Osteoblast (primary cell): Measurements from ENCODE around the gene C14orf180. TPM values are rescaled to one million over a fixed set of nuclear protein-coding genes. Genes with fewer than 3 reads are reported as not detected.
A peak's percentile ranks its signal among the peaks of the same experiment; 100 is the strongest.

Experiments used
- DNase-seq: peaks from one replicate; pipeline ENCODE4 v3.0.0; 2011; ENCODE audit warnings: low spot score, mixed read lengths; ENCODE audit not compliant: insufficient read length; ENCODE audit errors: missing footprints
- H2AFZ ChIP-seq: 2 replicates; pipeline ENCODE4 v1.6.0; 2011; ENCODE audit warnings: mild to moderate bottlenecking, low read length
- H3K27ac ChIP-seq: 2 replicates; pipeline ENCODE4 v1.5.1; 2011; ENCODE audit warnings: mild to moderate bottlenecking, low read depth, low read length, moderate library complexity
- H3K27me3 ChIP-seq: 2 replicates; pipeline ENCODE4 v1.6.0; 2012; ENCODE audit warnings: mild to moderate bottlenecking, control low read depth, inconsistent platforms, low read length, moderate library complexity; ENCODE audit not compliant: insufficient read depth
- H3K36me3 ChIP-seq: 2 replicates; pipeline ENCODE4 v1.5.1; 2011; ENCODE audit warnings: mild to moderate bottlenecking, low read length, control low read depth, moderate library complexity; ENCODE audit not compliant: insufficient read depth
- H3K4me1 ChIP-seq: 2 replicates; pipeline ENCODE4 v1.5.1; 2011; ENCODE audit warnings: mild to moderate bottlenecking, low read length, control low read depth, moderate library complexity; ENCODE audit not compliant: insufficient read depth
- H3K4me2 ChIP-seq: 2 replicates; pipeline ENCODE4 v1.6.0; 2011; ENCODE audit warnings: mild to moderate bottlenecking, low read length; ENCODE audit not compliant: insufficient read depth
- H3K4me3 ChIP-seq: fragments of 200-600 bp; sonication (generic); 3 replicates; pipeline ENCODE4 v1.5.1; 2012; ENCODE audit warnings: mild to moderate bottlenecking, low read length, inconsistent platforms; ENCODE audit not compliant: insufficient read depth
- H3K79me2 ChIP-seq: 2 replicates; pipeline ENCODE4 v1.6.0; 2012; ENCODE audit warnings: mild to moderate bottlenecking, low read length, control low read depth, inconsistent platforms; ENCODE audit not compliant: insufficient read depth
- H3K9me3 ChIP-seq: 2 replicates; pipeline ENCODE4 v1.5.1; 2011; ENCODE audit warnings: low read depth, low read length, control low read depth
- H4K20me1 ChIP-seq: 2 replicates; pipeline ENCODE4 v1.6.0; 2012; ENCODE audit warnings: mild to moderate bottlenecking, low read length, control low read depth; ENCODE audit not compliant: insufficient read depth
- CTCF ChIP-seq: IDR thresholded peaks from 2 replicates; pipeline ENCODE4 v1.5.1; 2011; ENCODE audit warnings: mild to moderate bottlenecking, low read depth, low read length, moderate library complexity; ENCODE audit errors: extremely low read depth
- total RNA-seq: library from RNA; depleted of rRNA; stranded (reverse); fragments of >200 nt; gene quantifications from 2 replicates; pipeline ENCODE4 v1.2.3, GENCODE V29; 2012

The C14orf180 gene
- total RNA-seq, 1 donor = not detected

GRCh38 chr14:104542871-104543830, 36.4 kb upstream of the C14orf180 start:
- no peak overlapping the region for H3K4me3 ChIP-seq
- H3K4me1 ChIP-seq = no peaks in the 10 kb centered on the region
- no peaks in the 10 kb centered on the region for H3K36me3 ChIP-seq
- H3K79me2 ChIP-seq = no peaks in the 10 kb centered on the region
- no peak overlapping the region for H2AFZ ChIP-seq
- TF ChIP-seq CTCF = no peak
- no peaks in the 10 kb centered on the region for H4K20me1 ChIP-seq
- peaks cover 3% of the 10 kb centered on the region for H3K27me3 ChIP-seq
- peak; percentile 58 for DNase-seq
- H3K9me3 ChIP-seq = no peaks in the 10 kb centered on the region
- no peak overlapping the region for H3K4me2 ChIP-seq
- no peak overlapping the region for H3K27ac ChIP-seq

- DNase-seq = no peak
- H3K27ac ChIP-seq = no peak overlapping the region
- no peaks in the 10 kb centered on the region for H3K4me1 ChIP-seq
- no peak overlapping the region for H3K4me2 ChIP-seq
- TF ChIP-seq CTCF = no peak
- no peak overlapping the region for H2AFZ ChIP-seq
- no peak overlapping the region for H3K4me3 ChIP-seq
- H3K79me2 ChIP-seq = no peaks in the 10 kb centered on the region
- H4K20me1 ChIP-seq = no peaks in the 10 kb centered on the region
- no peaks in the 10 kb centered on the region for H3K9me3 ChIP-seq
- H3K36me3 ChIP-seq = no peaks in the 10 kb centered on the region
- peaks cover 3% of the 10 kb centered on the region for H3K27me3 ChIP-seq
Measured at GRCh38 chr14:104544362-104544961, 35.1 kb upstream of the C14orf180 start.

- no peaks in the 10 kb centered on the region for H3K4me1 ChIP-seq
- H3K9me3 ChIP-seq = no peaks in the 10 kb centered on the region
- no peaks in the 10 kb centered on the region for H3K36me3 ChIP-seq
- H3K27me3 ChIP-seq = peaks cover 3% of the 10 kb centered on the region
- no peaks in the 10 kb centered on the region for H4K20me1 ChIP-seq
- H3K4me2 ChIP-seq = no peak overlapping the region
- H3K4me3 ChIP-seq = no peak overlapping the region
- H2AFZ ChIP-seq = no peak overlapping the region
- TF ChIP-seq CTCF = no peak
- peak; percentile 80 for DNase-seq
- H3K27ac ChIP-seq = no peak overlapping the region
- H3K79me2 ChIP-seq = no peaks in the 10 kb centered on the region
Measured at GRCh38 chr14:104545151-104545941, 34.2 kb upstream of the C14orf180 start.
